MM.1S (cell line): ENCODE results near the gene FRAT1.

Source experiments
- DNase-seq: peaks from one replicate; pipeline ENCODE4 v3.0.0-alpha.2; 2015
- H2AFZ ChIP-seq: fragments of 300-600 bp; sonication (generic); 2 replicates; pipeline ENCODE4 v1.6.0; 2016; ENCODE audit warnings: antibody characterized with exemption, low read length
- H3F3A ChIP-seq: fragments of 300-600 bp; sonication (generic); 2 replicates; pipeline ENCODE4 v1.6.1; 2016; ENCODE audit warnings: mild to moderate bottlenecking, antibody characterized with exemption, low read length, moderate library complexity, mixed read lengths; ENCODE audit not compliant: insufficient read depth
- H3K27ac ChIP-seq: fragments of 300-600 bp; sonication (generic); 2 replicates; pipeline ENCODE4 v1.5.1; 2016; ENCODE audit warnings: mild to moderate bottlenecking, low read length
- H3K27me3 ChIP-seq: fragments of 300-600 bp; sonication (generic); replicated peaks from 2 replicates; pipeline ENCODE4 v1.6.0; 2016; ENCODE audit warnings: low read length; ENCODE audit not compliant: insufficient read depth
- H3K36me3 ChIP-seq: fragments of 300-600 bp; sonication (generic); replicated peaks from 2 replicates; pipeline ENCODE4 v1.6.1; 2016; ENCODE audit warnings: mild to moderate bottlenecking, low read length, mixed read lengths; ENCODE audit not compliant: insufficient read depth
- H3K4me1 ChIP-seq: fragments of 300-600 bp; sonication (generic); 2 replicates; pipeline ENCODE4 v1.6.1; 2016; ENCODE audit warnings: low read length, mixed read lengths
- H3K4me2 ChIP-seq: fragments of 300-600 bp; sonication (generic); 2 replicates; pipeline ENCODE4 v1.6.0; 2016; ENCODE audit warnings: low read depth, low read length
- H3K4me3 ChIP-seq: fragments of 300-600 bp; sonication (generic); 2 replicates; pipeline ENCODE4 v1.5.1; 2016; ENCODE audit warnings: low read length, mixed read lengths
- H3K79me2 ChIP-seq: fragments of 300-600 bp; sonication (generic); 2 replicates; pipeline ENCODE4 v1.6.1; 2016; ENCODE audit warnings: mixed run types, low read length, mixed read lengths
- H3K9ac ChIP-seq: fragments of 300-600 bp; sonication (generic); 2 replicates; pipeline ENCODE4 v1.6.1; 2016; ENCODE audit warnings: low read length, mixed read lengths
- H3K9me2 ChIP-seq: fragments of 300-600 bp; sonication (generic); replicated peaks from 2 replicates; pipeline ENCODE4 v1.6.1; 2016; ENCODE audit warnings: mild to moderate bottlenecking, low read length, mixed read lengths; ENCODE audit not compliant: insufficient read depth
- H3K9me3 ChIP-seq: fragments of 300-600 bp; sonication (generic); replicated peaks from 2 replicates; pipeline ENCODE4 v1.6.1; 2016; ENCODE audit warnings: mild to moderate bottlenecking, low read length, mixed read lengths; ENCODE audit not compliant: insufficient read depth
- H4K20me1 ChIP-seq: fragments of 300-600 bp; sonication (generic); 2 replicates; pipeline ENCODE4 v1.6.1; 2016; ENCODE audit warnings: mild to moderate bottlenecking, low read length, moderate library complexity, mixed read lengths; ENCODE audit not compliant: insufficient read depth
- CTCF ChIP-seq: fragments of 300-600 bp; sonication (generic); IDR thresholded peaks from 2 replicates; pipeline ENCODE4 v1.5.1; 2016; ENCODE audit warnings: antibody characterized with exemption, low read length, mixed read lengths
- EZH2 ChIP-seq: fragments of 300-600 bp; sonication (generic); optimal IDR thresholded peaks from 2 replicates; pipeline ENCODE3; 2017; ENCODE audit warnings: low read depth, mild to moderate bottlenecking, antibody characterized with exemption, low read length, mixed read lengths
- EZH2phosphoT487 ChIP-seq: fragments of 300-600 bp; sonication (generic); IDR thresholded peaks from 2 replicates; pipeline ENCODE4 v1.6.1; 2018; ENCODE audit warnings: antibody characterized with exemption, low read length

The FRAT1 gene

GRCh38 chr10:97307441-97307840 lies 11.6 kb upstream of the FRAT1 start:
- no peak overlapping the region for H3K4me2 ChIP-seq
- H3K9me2 ChIP-seq: no peaks in the 10 kb centered on the region
- no peaks in the 10 kb centered on the region for H3K4me1 ChIP-seq
- H3K9ac ChIP-seq: no peak overlapping the region
- no peak overlapping the region for H3K4me3 ChIP-seq
- TF ChIP-seq CTCF (no peak), EZH2phosphoT487 (no peak), EZH2 (no peak)
- H2AFZ ChIP-seq: no peak overlapping the region
- no peaks in the 10 kb centered on the region for H3K9me3 ChIP-seq
- no peaks in the 10 kb centered on the region for H3K27me3 ChIP-seq
- H3K27ac ChIP-seq: no peak overlapping the region
- no peaks in the 10 kb centered on the region for H3K36me3 ChIP-seq
- no peak for DNase-seq
- no peaks in the 10 kb centered on the region for H3K79me2 ChIP-seq
- no peaks in the 10 kb centered on the region for H3F3A ChIP-seq
- no peaks in the 10 kb centered on the region for H4K20me1 ChIP-seq

GRCh38 chr10:97307866-97308780 lies 10.9 kb upstream of the FRAT1 start:
- Histone ChIP-seq H2AFZ (no peak overlapping the region), H3K27ac (no peak overlapping the region), H3K9ac (no peak overlapping the region), H3K4me2 (no peak overlapping the region), H3K9me2 (no peaks in the 10 kb centered on the region), H3F3A (no peaks in the 10 kb centered on the region), H3K36me3 (no peaks in the 10 kb centered on the region), H3K9me3 (no peaks in the 10 kb centered on the region), H3K4me1 (no peaks in the 10 kb centered on the region), H3K27me3 (no peaks in the 10 kb centered on the region), H4K20me1 (no peaks in the 10 kb centered on the region), H3K79me2 (no peaks in the 10 kb centered on the region), H3K4me3 (no peak overlapping the region)
- TF ChIP-seq EZH2 (no peak), CTCF (no peak), EZH2phosphoT487 (no peak)
- no peak for DNase-seq

GRCh38 chr10:97311111-97311626 lies 7.9 kb upstream of the FRAT1 start:
- H2AFZ ChIP-seq: no peak overlapping the region

More at GRCh38 chr10:97311111-97311626, 7.9 kb upstream of the FRAT1 start:
- no peak overlapping the region for H3K9ac ChIP-seq
- H3K27ac ChIP-seq: no peak overlapping the region
- TF ChIP-seq EZH2 (no peak), CTCF (no peak), EZH2phosphoT487 (no peak)
- no peaks in the 10 kb centered on the region for H3F3A ChIP-seq
- H3K27me3 ChIP-seq: no peaks in the 10 kb centered on the region
- H3K36me3 ChIP-seq: no peaks in the 10 kb centered on the region
- no peaks in the 10 kb centered on the region for H3K4me1 ChIP-seq
- H4K20me1 ChIP-seq: no peaks in the 10 kb centered on the region
- no peak overlapping the region for H3K4me2 ChIP-seq
- H3K79me2 ChIP-seq: no peaks in the 10 kb centered on the region
- no peak overlapping the region for H3K4me3 ChIP-seq
- H3K9me2 ChIP-seq: no peaks in the 10 kb centered on the region
- DNase-seq: no peak
- H3K9me3 ChIP-seq: no peaks in the 10 kb centered on the region
